NCI-H128 (cell line): ENCODE results near the gene USP30.

Source experiments
- DNase-seq: peaks from one replicate; lab custom pipeline; 2025; ENCODE audit not compliant: unreplicated experiment; lab: John Stamatoyannopoulos, UW

Gene USP30

GRCh38 chr12:109097435-109098182 lies 45.2 kb downstream of the USP30 start, which contains the start of gene UNG:
Gene UNG, plus strand, starts transcription at chr12:109097597. Its CDS starts 83 bp downstream, at chr12:109097680.
- peak; percentile 88 for DNase-seq

DNA sequence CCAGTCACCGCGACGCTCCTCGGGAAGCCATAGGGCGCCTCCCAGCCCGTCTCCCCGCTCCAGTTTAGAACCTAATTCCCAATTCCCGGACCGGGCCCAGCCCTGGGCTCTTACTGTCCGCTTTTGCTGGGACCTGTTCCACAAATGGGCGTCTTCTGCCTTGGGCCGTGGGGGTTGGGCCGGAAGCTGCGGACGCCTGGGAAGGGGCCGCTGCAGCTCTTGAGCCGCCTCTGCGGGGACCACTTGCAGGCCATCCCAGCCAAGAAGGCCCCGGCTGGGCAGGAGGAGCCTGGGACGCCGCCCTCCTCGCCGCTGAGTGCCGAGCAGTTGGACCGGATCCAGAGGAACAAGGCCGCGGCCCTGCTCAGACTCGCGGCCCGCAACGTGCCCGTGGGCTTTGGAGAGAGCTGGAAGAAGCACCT lies 45.8 kb downstream of the USP30 start:
- DNase-seq: no peak

DNA sequence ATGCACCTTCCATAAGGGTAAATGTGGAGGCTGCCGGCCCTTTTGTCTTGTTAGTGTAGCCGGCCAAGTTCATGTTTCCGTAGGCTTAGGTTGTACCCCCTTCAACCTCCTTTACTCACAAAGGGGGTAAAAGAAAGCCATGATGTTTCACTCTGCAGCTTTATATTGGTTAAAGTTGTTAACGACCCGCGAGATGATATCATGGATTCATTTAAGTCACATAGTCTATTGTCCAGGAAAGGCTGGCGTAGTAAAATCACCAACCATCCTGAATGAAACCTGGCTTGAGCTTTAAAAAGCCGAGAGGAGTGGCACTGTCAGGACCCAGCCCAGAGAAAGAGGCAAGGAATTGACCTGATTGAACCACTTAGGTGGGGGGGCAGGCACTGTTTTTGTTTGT lies 46.3 kb downstream of the USP30 start:
- DNase-seq: no peak

GRCh38 chr12:109099431-109100020 lies 47.1 kb downstream of the USP30 start:
- DNase-seq: no peak

- DNase-seq: no peak
Measured at GRCh38 chr12:109100741-109101140, 48.4 kb downstream of the USP30 start.

DNA sequence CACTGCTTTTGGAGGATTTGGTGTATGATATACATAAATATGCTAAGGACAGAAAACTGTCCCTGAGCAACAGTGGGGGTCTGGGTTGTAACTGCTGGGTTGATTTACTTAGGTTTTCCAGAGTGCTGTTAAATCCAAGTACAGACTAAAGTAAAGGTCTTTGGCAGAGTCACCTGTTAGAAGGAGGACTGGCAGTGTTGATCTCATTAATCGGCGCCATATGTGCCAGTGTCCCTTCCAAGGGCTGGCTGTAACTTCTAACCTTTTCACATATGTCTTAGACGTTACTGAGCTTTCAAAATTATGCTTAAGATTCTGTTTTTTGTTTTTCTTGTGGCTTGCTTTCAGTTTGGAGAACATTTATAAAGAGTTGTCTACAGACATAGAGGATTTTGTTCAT lies 50.1 kb downstream of the USP30 start:
- no peak for DNase-seq

- DNase-seq: no peak
Measured at GRCh38 chr12:109105176-109105575, 52.8 kb downstream of the USP30 start.

DNA sequence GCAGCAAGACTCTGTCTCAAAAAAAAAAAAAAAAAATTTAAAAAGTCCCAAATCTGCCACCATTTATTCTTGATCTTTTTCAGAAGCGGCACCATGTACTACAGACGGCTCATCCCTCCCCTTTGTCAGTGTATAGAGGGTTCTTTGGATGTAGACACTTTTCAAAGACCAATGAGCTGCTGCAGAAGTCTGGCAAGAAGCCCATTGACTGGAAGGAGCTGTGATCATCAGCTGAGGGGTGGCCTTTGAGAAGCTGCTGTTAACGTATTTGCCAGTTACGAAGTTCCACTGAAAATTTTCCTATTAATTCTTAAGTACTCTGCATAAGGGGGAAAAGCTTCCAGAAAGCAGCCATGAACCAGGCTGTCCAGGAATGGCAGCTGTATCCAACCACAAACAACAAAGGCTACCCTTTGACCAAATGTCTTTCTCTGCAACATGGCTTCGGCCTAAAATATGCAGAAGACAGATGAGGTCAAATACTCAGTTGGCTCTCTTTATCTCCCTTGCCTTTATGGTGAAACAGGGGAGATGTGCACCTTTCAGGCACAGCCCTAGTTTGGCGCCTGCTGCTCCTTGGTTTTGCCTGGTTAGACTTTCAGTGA lies 57.5 kb downstream of the USP30 start:
- no peak for DNase-seq

- DNase-seq: no peak
Measured at GRCh38 chr12:109110988-109111495, 58.7 kb downstream of the USP30 start.

GRCh38 chr12:109112720-109113465 lies 60.5 kb downstream of the USP30 start:
- no peak for DNase-seq

- DNase-seq: no peak
Measured at GRCh38 chr12:109113661-109114321, 61.4 kb downstream of the USP30 start.

- no peak for DNase-seq
Measured at GRCh38 chr12:109114644-109115043, 62.3 kb downstream of the USP30 start.

GRCh38 chr12:109115404-109115757 lies 63.0 kb downstream of the USP30 start:
- DNase-seq: no peak

- DNase-seq: no peak
Measured at GRCh38 chr12:109115758-109116610, 63.6 kb downstream of the USP30 start, which contains the start of gene ACACB. Gene ACACB, plus strand, starts transcription at chr12:109116587. Its CDS starts 22,819 bp downstream, at chr12:109139406.

DNA sequence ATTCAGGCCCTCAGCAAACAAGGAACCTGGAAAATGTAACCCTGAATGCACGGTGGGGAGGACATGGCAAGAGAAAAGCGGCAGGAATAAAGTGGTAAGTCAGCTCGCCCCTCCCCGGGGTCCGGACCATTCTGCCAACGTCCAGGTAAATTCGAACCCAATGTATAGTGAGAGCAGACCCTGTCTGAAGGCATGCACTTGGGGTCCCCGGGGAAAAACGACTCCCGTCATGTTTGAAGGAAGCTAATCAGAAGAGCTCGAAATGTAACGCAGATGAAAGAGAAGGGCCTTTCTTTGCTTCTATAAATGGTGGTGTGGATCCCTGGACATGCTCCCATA lies 64.2 kb downstream of the USP30 start:
- DNase-seq: no peak

GRCh38 chr12:109120095-109120494 lies 67.7 kb downstream of the USP30 start:
- no peak for DNase-seq

GRCh38 chr12:109120557-109120956 lies 68.2 kb downstream of the USP30 start:
- DNase-seq: no peak

DNA sequence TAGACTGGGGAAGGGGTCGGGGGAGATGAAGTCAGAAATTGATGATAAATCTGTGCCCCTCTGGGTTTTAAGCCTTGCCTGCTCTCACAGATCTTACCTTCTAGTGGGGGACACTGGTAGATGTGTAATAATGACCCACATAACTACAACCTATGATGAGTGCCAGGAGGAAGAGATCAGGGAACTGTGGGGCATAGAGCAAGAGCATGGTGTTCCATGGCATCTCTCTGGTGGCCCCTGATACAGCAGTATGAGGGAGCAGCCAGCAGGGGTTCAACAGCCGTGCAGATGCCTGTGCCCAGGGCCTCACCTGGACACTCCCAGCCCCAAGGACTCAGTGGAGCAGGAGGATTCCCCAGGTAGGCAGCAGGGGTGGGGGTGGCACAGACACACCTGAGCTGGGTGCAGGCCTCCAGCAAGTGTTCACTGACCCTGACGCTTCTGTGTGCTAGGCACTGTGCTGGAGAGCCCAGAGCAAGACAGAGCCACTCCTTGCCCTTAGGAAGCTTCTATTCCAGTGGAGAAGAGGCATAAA lies 69.0 kb downstream of the USP30 start:
- DNase-seq: no peak

- DNase-seq: no peak
Measured at GRCh38 chr12:109124878-109125648, 72.7 kb downstream of the USP30 start.
